ENCODE data around the gene C11orf98.
"Not testable (repeated sequence)": the region's sequence is repeated elsewhere in the genome, so short reads cannot be mapped to it uniquely, and the experiment has no call there.

Gene C11orf98

GRCh38 chr11:62665075-62665598 is at the start of gene C11orf98, which contains the start of gene CSKMT:
C11orf98 (minus strand) TSS chr11:62665210; CDS start chr11:62665169, 41 bp downstream.
CSKMT (plus strand) TSS chr11:62665312; CDS start chr11:62665880, 568 bp downstream.
- peak; percentile 93 for DNase-seq (ENCODE audit: low read depth)

- DNase-seq (ENCODE audit: low read depth) = no peak
Observed at GRCh38 chr11:62713343-62713742, 48.3 kb upstream of the C11orf98 start.

- DNase-seq (ENCODE audit: low read depth) = no peak
Observed at GRCh38 chr11:62712861-62713260, 47.9 kb upstream of the C11orf98 start.

- DNase-seq (ENCODE audit: low read depth) = no peak
Observed at GRCh38 chr11:62712276-62712812, 47.3 kb upstream of the C11orf98 start.

GRCh38 chr11:62710001-62710345 is 45.0 kb upstream of the C11orf98 start:
- DNase-seq (ENCODE audit: low read depth) = no peak

- DNase-seq (ENCODE audit: low read depth) = peak; percentile 90
Observed at GRCh38 chr11:62709247-62710000, 44.4 kb upstream of the C11orf98 start.

GRCh38 chr11:62708793-62709192 is 43.8 kb upstream of the C11orf98 start:
- DNase-seq (ENCODE audit: low read depth) = peak; percentile 14

- DNase-seq (ENCODE audit: low read depth) = no peak
Observed at GRCh38 chr11:62708392-62708791, 43.4 kb upstream of the C11orf98 start.

GRCh38 chr11:62707277-62707861 is 42.4 kb upstream of the C11orf98 start, which contains the start of the genes BSCL2 and GNG3:
BSCL2 (minus strand) TSS chr11:62707424; CDS start chr11:62707195, 229 bp downstream.
GNG3 (plus strand) TSS chr11:62707676; CDS start chr11:62708296, 620 bp downstream.
- no peak for DNase-seq (ENCODE audit: low read depth)

GRCh38 chr11:62706850-62707247 is 41.8 kb upstream of the C11orf98 start:
- DNase-seq (ENCODE audit: low read depth) = no peak

GRCh38 chr11:62705880-62706849 is 41.2 kb upstream of the C11orf98 start:
- DNase-seq (ENCODE audit: low read depth) = peak; percentile 93

GRCh38 chr11:62705413-62705812 is 40.4 kb upstream of the C11orf98 start:
- DNase-seq (ENCODE audit: low read depth) = no peak

- DNase-seq (ENCODE audit: low read depth) = not testable (repeated sequence)
Observed at GRCh38 chr11:62703921-62704320, 38.9 kb upstream of the C11orf98 start.

GRCh38 chr11:62702246-62702645 is 37.2 kb upstream of the C11orf98 start:
- no peak for DNase-seq (ENCODE audit: low read depth)

GRCh38 chr11:62694455-62695167 is 29.6 kb upstream of the C11orf98 start:
- DNase-seq (ENCODE audit: low read depth) = peak; percentile 43

GRCh38 chr11:62693624-62694023 is 28.6 kb upstream of the C11orf98 start:
- DNase-seq (ENCODE audit: low read depth) = not testable (repeated sequence)

GRCh38 chr11:62689421-62690183 is 24.6 kb upstream of the C11orf98 start, which contains the start of gene LRRN4CL:
LRRN4CL (minus strand) TSS chr11:62689530; CDS start chr11:62688508, 1,022 bp downstream.
- no peak for DNase-seq (ENCODE audit: low read depth)

- DNase-seq (ENCODE audit: low read depth) = no peak
Observed at GRCh38 chr11:62688491-62688890, 23.5 kb upstream of the C11orf98 start.

- DNase-seq (ENCODE audit: low read depth) = no peak
Observed at GRCh38 chr11:62687508-62688396, 22.7 kb upstream of the C11orf98 start.
